Activated T-cell treated with anti-CD3 and anti-CD28 coated beads, Interleukin-2, amount 50 U/mL, for 1 hour (primary cell): ENCODE data around the gene ZSCAN12.
A peak's percentile ranks its signal among the peaks of the same experiment; 100 is the strongest.
"Not testable (repeated sequence)": the region's sequence is repeated elsewhere in the genome, so short reads cannot be mapped to it uniquely, and the experiment has no call there.

Experiments
- DNase-seq: peaks from one replicate; pipeline ENCODE4 v3.0.0-alpha.2; 2020

ZSCAN12 gene

GRCh38 chr6:28393912-28394662, 5.5 kb downstream of the ZSCAN12 start:
- DNase-seq: no peak

GRCh38 chr6:28390688-28391087, 8.9 kb downstream of the ZSCAN12 start:
- DNase-seq: no peak

GRCh38 chr6:28384143-28384533, 15.4 kb downstream of the ZSCAN12 start:
- DNase-seq: no peak

- DNase-seq: peak; percentile 47
These were observed 16.1 kb downstream of the ZSCAN12 start for GRCh38 chr6:28383235-28384142.

- no peak for DNase-seq
These were observed 19.2 kb downstream of the ZSCAN12 start for GRCh38 chr6:28380381-28380780.

- DNase-seq: no peak
These were observed 20.9 kb downstream of the ZSCAN12 start for GRCh38 chr6:28378644-28379043.

GRCh38 chr6:28377879-28378278, 21.7 kb downstream of the ZSCAN12 start:
- DNase-seq: no peak

- DNase-seq: no peak
These were observed 25.6 kb downstream of the ZSCAN12 start for GRCh38 chr6:28373925-28374324.

GRCh38 chr6:28371706-28372451, 27.7 kb downstream of the ZSCAN12 start:
- no peak for DNase-seq

GRCh38 chr6:28371280-28371679, 28.3 kb downstream of the ZSCAN12 start:
- no peak for DNase-seq

GRCh38 chr6:28370440-28370839, 29.1 kb downstream of the ZSCAN12 start:
- no peak for DNase-seq

- DNase-seq: no peak
These were observed 30.1 kb downstream of the ZSCAN12 start for GRCh38 chr6:28369463-28369862.

- DNase-seq: no peak
These were observed 31.0 kb downstream of the ZSCAN12 start for GRCh38 chr6:28368522-28368921.

- DNase-seq: not testable (repeated sequence)
These were observed 34.0 kb downstream of the ZSCAN12 start for GRCh38 chr6:28365590-28365989.

GRCh38 chr6:28360961-28361360, 38.6 kb downstream of the ZSCAN12 start:
- DNase-seq: no peak

- DNase-seq: not testable (repeated sequence)
These were observed 40.0 kb downstream of the ZSCAN12 start for GRCh38 chr6:28359562-28359961.

- DNase-seq: no peak
These were observed 42.5 kb downstream of the ZSCAN12 start for GRCh38 chr6:28357036-28357435.

- DNase-seq: no peak
These were observed 42.9 kb downstream of the ZSCAN12 start for GRCh38 chr6:28356666-28357020.

- peak; percentile 65 for DNase-seq
These were observed 43.5 kb downstream of the ZSCAN12 start for GRCh38 chr6:28355743-28356665.

GRCh38 chr6:28354688-28355554, 44.6 kb downstream of the ZSCAN12 start:
- no peak for DNase-seq

- no peak for DNase-seq
These were observed 45.4 kb downstream of the ZSCAN12 start for GRCh38 chr6:28353981-28354676.
